ENCODE measurements around the gene TMEM168.

Gene TMEM168

DNA sequence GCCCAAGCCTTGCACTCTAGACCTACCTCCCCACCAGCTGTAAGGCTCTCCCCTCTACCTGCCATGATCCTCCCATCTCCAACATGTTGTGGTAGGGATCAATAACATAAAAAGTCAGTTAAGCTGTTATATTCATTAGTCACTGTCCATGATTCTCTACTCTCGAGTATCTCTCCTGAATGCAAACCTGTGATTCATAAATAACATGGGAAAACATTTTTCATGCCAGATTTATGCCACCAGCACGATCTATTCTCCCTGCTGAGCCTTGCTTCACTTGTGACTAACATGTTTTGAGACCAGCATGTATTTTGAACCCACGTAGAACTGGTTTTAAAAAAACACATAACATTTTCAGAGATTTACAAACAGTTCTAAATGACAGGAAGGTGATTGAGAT, 30.3 kb downstream of the TMEM168 start (continued):
- TF ChIP-seq, protein P1, sequence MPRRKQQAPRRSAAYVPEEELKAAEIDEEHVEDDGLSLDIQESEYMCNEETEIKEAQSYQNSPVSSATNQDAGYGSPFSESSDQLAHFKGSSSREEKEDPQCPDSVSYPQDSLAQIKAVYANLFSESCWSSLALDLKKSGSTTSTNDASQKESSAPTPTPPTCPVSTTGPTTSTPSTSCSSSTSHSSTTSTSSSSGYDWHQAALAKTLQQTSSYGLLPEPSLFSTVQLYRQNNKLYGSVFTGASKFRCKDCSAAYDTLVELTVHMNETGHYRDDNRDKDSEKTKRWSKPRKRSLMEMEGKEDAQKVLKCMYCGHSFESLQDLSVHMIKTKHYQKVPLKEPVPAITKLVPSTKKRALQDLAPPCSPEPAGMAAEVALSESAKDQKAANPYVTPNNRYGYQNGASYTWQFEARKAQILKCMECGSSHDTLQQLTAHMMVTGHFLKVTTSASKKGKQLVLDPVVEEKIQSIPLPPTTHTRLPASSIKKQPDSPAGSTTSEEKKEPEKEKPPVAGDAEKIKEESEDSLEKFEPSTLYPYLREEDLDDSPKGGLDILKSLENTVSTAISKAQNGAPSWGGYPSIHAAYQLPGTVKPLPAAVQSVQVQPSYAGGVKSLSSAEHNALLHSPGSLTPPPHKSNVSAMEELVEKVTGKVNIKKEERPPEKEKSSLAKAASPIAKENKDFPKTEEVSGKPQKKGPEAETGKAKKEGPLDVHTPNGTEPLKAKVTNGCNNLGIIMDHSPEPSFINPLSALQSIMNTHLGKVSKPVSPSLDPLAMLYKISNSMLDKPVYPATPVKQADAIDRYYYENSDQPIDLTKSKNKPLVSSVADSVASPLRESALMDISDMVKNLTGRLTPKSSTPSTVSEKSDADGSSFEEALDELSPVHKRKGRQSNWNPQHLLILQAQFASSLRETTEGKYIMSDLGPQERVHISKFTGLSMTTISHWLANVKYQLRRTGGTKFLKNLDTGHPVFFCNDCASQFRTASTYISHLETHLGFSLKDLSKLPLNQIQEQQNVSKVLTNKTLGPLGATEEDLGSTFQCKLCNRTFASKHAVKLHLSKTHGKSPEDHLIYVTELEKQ (tag by site-specific recombination; IDR thresholded peaks at IDR 0.05; ENCODE audit: borderline replicate concordance), result no peak
- TF ChIP-seq ZNF155 (tag by site-specific recombination; IDR thresholded peaks at IDR 0.05) (no peak), IKZF3 (tag by site-specific recombination; IDR thresholded peaks at IDR 0.05) (no peak), MYNN (tag by site-specific recombination; IDR thresholded peaks at IDR 0.05; ENCODE audit: borderline replicate concordance) (no peak), MZF1 (tag by site-specific recombination; IDR thresholded peaks at IDR 0.05; ENCODE audit: borderline replicate concordance) (no peak), ZNF791 (tag by site-specific recombination; IDR thresholded peaks at IDR 0.05) (no peak), SETDB1 (IDR thresholded peaks at IDR 0.05; ENCODE audit: insufficient read length, low read length) (no peak), ZNF391 (tag by site-specific recombination; IDR thresholded peaks at IDR 0.05; ENCODE audit: borderline replicate concordance, low read depth) (no peak), ZNF248 (tag by site-specific recombination; IDR thresholded peaks at IDR 0.05) (no peak)

DNA sequence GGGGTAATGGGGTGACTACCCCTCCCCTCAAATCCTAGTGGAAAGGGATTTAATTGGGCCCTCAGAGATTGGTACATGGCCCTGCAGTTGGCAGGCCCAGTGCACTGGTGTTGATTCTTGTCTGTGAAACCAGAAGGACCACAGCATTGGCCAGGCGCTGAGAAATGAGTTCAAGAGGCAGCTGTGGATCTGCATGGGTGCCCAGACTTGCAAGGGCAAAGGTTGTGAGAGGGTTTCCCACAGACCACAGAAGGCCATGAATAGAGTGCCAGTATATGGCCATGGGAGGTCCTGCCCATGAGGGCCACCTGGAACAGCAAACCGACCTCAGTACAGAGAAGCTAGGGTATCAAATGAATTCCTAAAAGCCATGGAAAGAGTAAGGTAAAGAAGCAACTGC, 32.9 kb downstream of the TMEM168 start:
- TF ChIP-seq ZNF157 (tag by site-specific recombination; IDR thresholded peaks at IDR 0.05) (no peak), ZNF394 (tag by site-specific recombination; IDR thresholded peaks at IDR 0.05; ENCODE audit: borderline replicate concordance) (no peak), ZNF292 (tag by site-specific recombination; IDR thresholded peaks at IDR 0.05; ENCODE audit: borderline replicate concordance, low read depth) (no peak), ZNF544 (tag by site-specific recombination; IDR thresholded peaks at IDR 0.05) (no peak), ZNF214 (tag by site-specific recombination; IDR thresholded peaks at IDR 0.05; ENCODE audit: borderline replicate concordance) (no peak), IKZF3 (tag by site-specific recombination; IDR thresholded peaks at IDR 0.05) (no peak), ZNF24 (tag by site-specific recombination; IDR thresholded peaks at IDR 0.05) (no peak), ZNF404 (tag by site-specific recombination; IDR thresholded peaks at IDR 0.05) (no peak), ZNF239 (tag by site-specific recombination; IDR thresholded peaks at IDR 0.05) (no peak), ZNF10 (tag by site-specific recombination; IDR thresholded peaks at IDR 0.05) (no peak), ZNF529 (tag by site-specific recombination; IDR thresholded peaks at IDR 0.05; ENCODE audit: insufficient replicate concordance) (no peak), ZNF548 (tag by site-specific recombination; IDR thresholded peaks at IDR 0.05) (no peak), HOXC10 (CRISPR knock-in tag; IDR thresholded peaks at IDR 0.05) (no peak), BCL11B (tag by site-specific recombination; IDR thresholded peaks at IDR 0.05; ENCODE audit: low read depth) (no peak)
- TF ChIP-seq, protein P2, sequence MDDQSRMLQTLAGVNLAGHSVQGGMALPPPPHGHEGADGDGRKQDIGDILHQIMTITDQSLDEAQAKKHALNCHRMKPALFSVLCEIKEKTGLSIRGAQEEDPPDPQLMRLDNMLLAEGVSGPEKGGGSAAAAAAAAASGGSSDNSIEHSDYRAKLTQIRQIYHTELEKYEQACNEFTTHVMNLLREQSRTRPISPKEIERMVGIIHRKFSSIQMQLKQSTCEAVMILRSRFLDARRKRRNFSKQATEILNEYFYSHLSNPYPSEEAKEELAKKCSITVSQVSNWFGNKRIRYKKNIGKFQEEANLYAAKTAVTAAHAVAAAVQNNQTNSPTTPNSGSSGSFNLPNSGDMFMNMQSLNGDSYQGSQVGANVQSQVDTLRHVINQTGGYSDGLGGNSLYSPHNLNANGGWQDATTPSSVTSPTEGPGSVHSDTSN (CRISPR knock-in tag; IDR thresholded peaks at IDR 0.05), result no peak
- TF ChIP-seq, protein P3, sequence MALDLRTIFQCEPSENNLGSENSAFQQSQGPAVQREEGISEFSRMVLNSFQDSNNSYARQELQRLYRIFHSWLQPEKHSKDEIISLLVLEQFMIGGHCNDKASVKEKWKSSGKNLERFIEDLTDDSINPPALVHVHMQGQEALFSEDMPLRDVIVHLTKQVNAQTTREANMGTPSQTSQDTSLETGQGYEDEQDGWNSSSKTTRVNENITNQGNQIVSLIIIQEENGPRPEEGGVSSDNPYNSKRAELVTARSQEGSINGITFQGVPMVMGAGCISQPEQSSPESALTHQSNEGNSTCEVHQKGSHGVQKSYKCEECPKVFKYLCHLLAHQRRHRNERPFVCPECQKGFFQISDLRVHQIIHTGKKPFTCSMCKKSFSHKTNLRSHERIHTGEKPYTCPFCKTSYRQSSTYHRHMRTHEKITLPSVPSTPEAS (tag by site-specific recombination; IDR thresholded peaks at IDR 0.05), result no peak
- ChIA-PET POLR2A (no interaction called here), CTCF (interaction anchor here (0.7 kb wide), 1 partner anchor 103 kb away, joined by 3 read pairs; no protein-coding TSS in a partner anchor)
- H3K4me1 ChIP-seq (ENCODE audit: control insufficient read depth, insufficient read depth, low read length), result no peaks in the 10 kb centered on the region
- H3K4me3 ChIP-seq (ENCODE audit: low read depth, low read length), result no peak overlapping the region
- no peaks in the 10 kb centered on the region for H3K9me3 ChIP-seq (ENCODE audit: control insufficient read depth, insufficient read depth, low read depth, low read length)
- no peaks in the 10 kb centered on the region for H3K36me3 ChIP-seq (ENCODE audit: control insufficient read depth in 2 of 2, insufficient read depth in 1 of 2, low read length in 2 of 2)
- H3K27ac ChIP-seq (ENCODE audit: extremely low read depth, low read depth, low read length), result no peak overlapping the region
